Measurements from ENCODE around the gene TMEM72. TPM values are rescaled to one million over a fixed set of nuclear protein-coding genes. Genes with fewer than 3 reads are reported as not detected.

Gene TMEM72
- total RNA-seq, 1 experiment from 2014 or later = not detected

GRCh38 chr10:44972874-44973306 lies 61.8 kb downstream of the TMEM72 start:
- intact Hi-C loops (cut with micrococcal nuclease; ENCODE audit: unreplicated experiment) = no loop called here
- BruUV-seq (replicated peaks) = no TSS peak

GRCh38 chr10:44973323-44974081 lies 62.4 kb downstream of the TMEM72 start:
- Histone ChIP-seq H3K4me1 (replicated peaks; ENCODE audit: insufficient read depth) (peaks cover 43% of the 10 kb centered on the region), H3K36me3 (ENCODE audit: low read depth) (no peaks in the 10 kb centered on the region), H3K27me3 (ENCODE audit: insufficient read depth, low read depth) (no peaks in the 10 kb centered on the region), H3K4me3 (no peak overlapping the region), H3K79me2 (ENCODE audit: low read depth) (peaks cover 22% of the 10 kb centered on the region), H3F3A (ENCODE audit: insufficient read depth, low read depth) (peaks cover 7% of the 10 kb centered on the region; the same call in 1 of the 2 replicates), H2AFZ (no peak overlapping the region), H3K9me2 (ENCODE audit: insufficient read depth) (no peaks in the 10 kb centered on the region), H3K9me3 (ENCODE audit: insufficient read depth, low read depth) (no peaks in the 10 kb centered on the region), H3K4me2 (no peak overlapping the region), H4K20me1 (ENCODE audit: insufficient read depth) (peaks cover 9% of the 10 kb centered on the region), H3K27ac (no peak overlapping the region)
- ChIA-PET CTCF (no interaction called here), POLR2A (ENCODE audit: unreplicated experiment) (interaction anchor here (0.6 kb wide), 1 partner anchor 66 kb away, joined by 4 read pairs; no protein-coding TSS in a partner anchor)
- no TSS peak for BruUV-seq (replicated peaks)
- no peak for TF ChIP-seq EZH2 (IDR thresholded peaks at IDR 0.05; ENCODE audit: low read depth)
- TF ChIP-seq CTCF (conservative IDR thresholded peaks at IDR 0.05) = no peak
- no peak for DNase-seq
- intact Hi-C loops (cut with micrococcal nuclease; ENCODE audit: unreplicated experiment) = loop anchor here (1.0 kb wide), 2 partner anchors 14 to 41 kb away; partner anchors contain the start of gene RASSF4

More at GRCh38 chr10:44972874-44973306, 61.8 kb downstream of the TMEM72 start:
- H3K36me3 ChIP-seq (ENCODE audit: low read depth) = no peaks in the 10 kb centered on the region
- H3K9me3 ChIP-seq (ENCODE audit: insufficient read depth, low read depth) = no peaks in the 10 kb centered on the region
- peaks cover 37% of the 10 kb centered on the region for H3K4me1 ChIP-seq (replicated peaks; ENCODE audit: insufficient read depth)
- H3K9me2 ChIP-seq (ENCODE audit: insufficient read depth) = no peaks in the 10 kb centered on the region
- no peaks in the 10 kb centered on the region for H3K27me3 ChIP-seq (ENCODE audit: insufficient read depth, low read depth)
- no peak overlapping the region for H3K27ac ChIP-seq
- no peak overlapping the region for H3K4me3 ChIP-seq
- H3K79me2 ChIP-seq (ENCODE audit: low read depth) = peaks cover 16% of the 10 kb centered on the region
- DNase-seq = no peak
- peaks cover 7% of the 10 kb centered on the region; the same call in 1 of the 2 replicates for H3F3A ChIP-seq (ENCODE audit: insufficient read depth, low read depth)
- no peak for TF ChIP-seq EZH2 (IDR thresholded peaks at IDR 0.05; ENCODE audit: low read depth)
- no peak for TF ChIP-seq CTCF (conservative IDR thresholded peaks at IDR 0.05)
- H3K4me2 ChIP-seq = no peak overlapping the region
- H2AFZ ChIP-seq = no peak overlapping the region
- CTCF ChIA-PET = no interaction called here
- H4K20me1 ChIP-seq (ENCODE audit: insufficient read depth) = peaks cover 9% of the 10 kb centered on the region
- POLR2A ChIA-PET (ENCODE audit: unreplicated experiment) = interaction anchor here (0.6 kb wide), 1 partner anchor 65 kb away, joined by 4 read pairs; no protein-coding TSS in a partner anchor

- 0 out of 2 replicates have a peak overlapping the region, but pooled peaks have one; percentile 49 for H2AFZ ChIP-seq
- BruUV-seq (replicated peaks) = no TSS peak
- no peaks in the 10 kb centered on the region for H3K36me3 ChIP-seq (ENCODE audit: low read depth)
- peaks cover 9% of the 10 kb centered on the region for H4K20me1 ChIP-seq (ENCODE audit: insufficient read depth)
- peak overlapping the region; percentile 92 for H3K4me2 ChIP-seq
- H3K27me3 ChIP-seq (ENCODE audit: insufficient read depth, low read depth) = no peaks in the 10 kb centered on the region
- H3K27ac ChIP-seq = no peak overlapping the region
- H3F3A ChIP-seq (ENCODE audit: insufficient read depth, low read depth) = peaks cover 10% of the 10 kb centered on the region; the same call in 1 of the 2 replicates
- peak overlapping the region; percentile 54; the same call in 1 of the 2 replicates for H3K4me3 ChIP-seq
- ChIA-PET CTCF (no interaction called here), POLR2A (ENCODE audit: unreplicated experiment) (no interaction called here)
- no peak for DNase-seq
- TF ChIP-seq EZH2 (IDR thresholded peaks at IDR 0.05; ENCODE audit: low read depth) = no peak
- TF ChIP-seq CTCF (conservative IDR thresholded peaks at IDR 0.05) = no peak
- H3K79me2 ChIP-seq (ENCODE audit: low read depth) = peaks cover 22% of the 10 kb centered on the region
- no peaks in the 10 kb centered on the region for H3K9me3 ChIP-seq (ENCODE audit: insufficient read depth, low read depth)
- no peaks in the 10 kb centered on the region for H3K9me2 ChIP-seq (ENCODE audit: insufficient read depth)
- intact Hi-C loops (cut with micrococcal nuclease; ENCODE audit: unreplicated experiment) = loop anchor here (1.0 kb wide), 2 partner anchors 15 to 42 kb away; partner anchors contain the start of gene RASSF4
- peaks cover 48% of the 10 kb centered on the region for H3K4me1 ChIP-seq (replicated peaks; ENCODE audit: insufficient read depth)
These were observed 63.0 kb downstream of the TMEM72 start for GRCh38 chr10:44974082-44974627.
